GM21390 (cell line): Measurements from ENCODE around the gene GLA.

Source experiments
- ATAC-seq: cut with Tn5 transposase; IDR thresholded peaks from one replicate; pipeline ENCODE4 v1.9.1; 2021; ENCODE audit not compliant: unreplicated experiment

GLA gene

GRCh38 chrX:101407748-101408531 is at the start of gene GLA, which contains the start of gene HNRNPH2:
Gene GLA, minus strand, starts transcription at chrX:101407925. Its CDS starts 22 bp downstream, at chrX:101407903.
Gene HNRNPH2, plus strand, starts transcription at chrX:101408222. Its CDS starts 3,767 bp downstream, at chrX:101411989.
- peak; percentile 88 for ATAC-seq

GRCh38 chrX:101452056-101452455 is 44.3 kb upstream of the GLA start:
- no peak for ATAC-seq

GRCh38 chrX:101450961-101451360 is 43.2 kb upstream of the GLA start:
- ATAC-seq = no peak

GRCh38 chrX:101450085-101450484 is 42.4 kb upstream of the GLA start:
- ATAC-seq = no peak

GRCh38 chrX:101449279-101449678 is 41.6 kb upstream of the GLA start:
- ATAC-seq = no peak

GRCh38 chrX:101442085-101442484 is 34.4 kb upstream of the GLA start:
- ATAC-seq = no peak

- peak; percentile 97 for ATAC-seq
These were observed 22.8 kb upstream of the GLA start for GRCh38 chrX:101430457-101431078.

GRCh38 chrX:101429934-101430333 is 22.2 kb upstream of the GLA start:
- peak; percentile 57 for ATAC-seq

- no peak for ATAC-seq
These were observed 20.2 kb upstream of the GLA start for GRCh38 chrX:101427954-101428353.

GRCh38 chrX:101419489-101419888 is 11.8 kb upstream of the GLA start:
- ATAC-seq = no peak

- peak; percentile 40 for ATAC-seq
These were observed 10.5 kb upstream of the GLA start for GRCh38 chrX:101417981-101418841.

- ATAC-seq = no peak
These were observed 9.5 kb upstream of the GLA start for GRCh38 chrX:101417190-101417589.

GRCh38 chrX:101416691-101417090 is 9.0 kb upstream of the GLA start:
- no peak for ATAC-seq

- peak; percentile 58 for ATAC-seq
These were observed 7.7 kb upstream of the GLA start for GRCh38 chrX:101415180-101416145.

- ATAC-seq = no peak
These were observed 4.3 kb upstream of the GLA start for GRCh38 chrX:101411984-101412383.

- no peak for ATAC-seq
These were observed 2.7 kb upstream of the GLA start for GRCh38 chrX:101410461-101410860.

GRCh38 chrX:101409043-101409442 is 1.3 kb upstream of the GLA start:
- ATAC-seq = no peak

- no peak for ATAC-seq
These were observed 762 bp upstream of the GLA start for GRCh38 chrX:101408532-101408841.

- no peak for ATAC-seq
These were observed 468 bp downstream of the GLA start for GRCh38 chrX:101407167-101407747.

GRCh38 chrX:101399825-101400224 is 7.9 kb downstream of the GLA start:
- no peak for ATAC-seq
